H1 (cell line): ENCODE data around the gene UNC13C. TPM values are rescaled to one million over a fixed set of nuclear protein-coding genes. Genes with fewer than 3 reads are reported as not detected.

ENCODE experiments used
- HDAC2 ChIP-seq, 2 experiments: fragments of 300-600 bp in 1 of 2; sonication (generic) in 1 of 2; IDR thresholded peaks; 2 replicates each; pipeline ENCODE4 v1.6.1; 2011 to 2012; ENCODE audit warnings: low read depth in 2 of 2, low read length in 2 of 2, mild to moderate bottlenecking in 2 of 2, moderate library complexity in 2 of 2, borderline replicate concordance in 1 of 2, inconsistent platforms in 1 of 2
- MAFK ChIP-seq: IDR thresholded peaks from 2 replicates; pipeline ENCODE4 v1.6.1; 2012; ENCODE audit warnings: low read depth, mild to moderate bottlenecking, improper control_type of control experiment, low read length
- SRF ChIP-seq: IDR thresholded peaks from 2 replicates; pipeline ENCODE4 v1.6.1; 2011; ENCODE audit warnings: mild to moderate bottlenecking, low read depth, low read length, moderate library complexity
- polyA plus RNA-seq, 7 experiments: library from polyadenylated mRNA; depleted of rRNA in 3 of 7; stranded (reverse) in 5 of 7; unstranded in 2 of 7; fragments of >200 nt in 5 of 7; fragments of 200-250 nt in 2 of 7; gene quantifications; 1 replicate in 5 of 7; 2 replicates in 1 of 7; 4 replicates in 1 of 7; pipeline versions ENCODE4 v1.2.1 to v1.2.3, GENCODE V29; 2011 to 2013; ENCODE audit warnings: missing spikeins in 2 of 7, mixed read lengths in 2 of 7
- total RNA-seq: library from RNA; stranded (reverse); fragmentation: NEBNext Ultra II Directional; extraction: Animal tissue kit (Norgen Biotek cat#: 25700); gene quantifications from 2 replicates; pipeline ENCODE4 v1.2.1, GENCODE V29; 2021

The UNC13C gene
- total and polyA plus RNA-seq, 2 of the 8 experiments (the other 6 are each of a cell fraction or from before 2014, with no cell fraction given): 0.02 to 0.13 TPM

GRCh38 chr15:54521206-54521605 is 543.0 kb downstream of the UNC13C start (continued):
- TF ChIP-seq SRF (no peak), MAFK (no peak), HDAC2 (IDR thresholded peaks at IDR 0.05; ENCODE audit: borderline replicate concordance in 1 of 2, low read depth in 2 of 2, low read length in 2 of 2) (no peak)
